ENCODE measurements around the gene MYH6. TPM values are rescaled to one million over a fixed set of nuclear protein-coding genes. Genes with fewer than 3 reads are reported as not detected.
A peak's percentile ranks its signal among the peaks of the same experiment; 100 is the strongest.

MYH6 gene
- polyA plus RNA-seq, 3 donors: not detected

DNA sequence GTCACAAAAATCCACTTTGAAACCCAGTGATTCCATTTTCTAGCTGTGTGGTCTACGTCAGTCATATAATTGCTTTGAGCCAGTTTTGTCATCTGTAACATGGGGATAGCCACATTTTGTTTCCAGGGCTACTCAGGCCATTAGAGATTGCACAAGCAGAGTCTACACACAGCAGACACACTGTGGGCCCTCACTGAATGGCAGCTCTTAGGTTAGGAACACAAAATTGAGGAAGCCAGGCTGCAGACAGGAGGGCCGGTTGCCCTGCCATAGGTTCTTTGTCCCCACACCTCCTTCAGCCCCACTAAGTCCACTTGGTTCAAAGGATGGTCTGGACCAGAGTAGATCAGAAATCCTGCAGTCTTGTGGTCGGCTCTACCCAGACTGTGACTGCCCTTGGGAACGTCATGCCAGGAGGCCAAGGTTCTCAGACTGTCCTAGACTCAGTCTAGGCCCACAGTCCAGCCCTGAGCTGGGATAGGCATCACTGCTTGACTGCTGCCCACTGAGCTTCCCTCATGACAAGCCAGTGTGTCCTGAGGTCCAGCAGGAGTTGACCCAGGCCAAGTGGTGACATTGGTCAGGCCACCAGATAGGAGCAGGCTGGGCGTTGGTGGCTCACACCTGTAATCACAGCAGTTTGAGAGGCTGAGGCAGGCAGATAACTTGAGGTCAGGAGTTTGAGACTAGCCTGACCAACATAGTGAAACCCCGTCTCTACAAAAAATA, 31.2 kb upstream of the MYH6 start:
- no peak overlapping the region for H3K4me3 Mint-ChIP-seq
- H3K4me1 Mint-ChIP-seq: peaks cover 6% of the 10 kb centered on the region
- Histone ChIP-seq H3K4me1 (ENCODE audit: control insufficient read depth in 1 of 2, insufficient read depth in 2 of 2, low read length in 2 of 2) (no peaks in the 10 kb centered on the region), H3K79me2 (ENCODE audit: insufficient read depth, low read length) (no peaks in the 10 kb centered on the region), H3K36me3 (replicated peaks in 1 of 2; ENCODE audit: control insufficient read depth in 1 of 2, insufficient read depth in 2 of 2, low read length in 2 of 2) (no peaks in the 10 kb centered on the region), H3K4me3 (replicated peaks in 1 of 3; ENCODE audit: low read depth in 2 of 3, low read length in 3 of 3) (no peak overlapping the region), H4K20me1 (ENCODE audit: insufficient read depth, low read length) (no peaks in the 10 kb centered on the region), H3K4me2 (replicated peaks; ENCODE audit: extremely low read depth, low read length, poor library complexity, severe bottlenecking) (no peak overlapping the region), H3K9me3 (replicated peaks in 1 of 2; ENCODE audit: control insufficient read depth in 1 of 2, insufficient read depth in 1 of 2, low read length in 2 of 2) (no peaks in the 10 kb centered on the region), H3K27ac (ENCODE audit: low read depth in 1 of 2, low read length in 2 of 2) (no peak overlapping the region), H2AFZ (ENCODE audit: insufficient read depth, low read depth, low read length, poor library complexity, severe bottlenecking) (no peak overlapping the region), H3K27me3 (ENCODE audit: control insufficient read depth in 2 of 2, insufficient read depth in 2 of 2, low read length in 2 of 2) (no peaks in the 10 kb centered on the region), H3K9ac (ENCODE audit: insufficient read depth, low read length, poor library complexity, severe bottlenecking) (no peak overlapping the region)
- 97% methylated on average over 6 of the region's 6 CpGs for WGBS (ENCODE audit: insufficient coverage)
- intact Hi-C loops (cut with micrococcal nuclease): no loop called here
- TF ChIP-seq, protein P1, sequence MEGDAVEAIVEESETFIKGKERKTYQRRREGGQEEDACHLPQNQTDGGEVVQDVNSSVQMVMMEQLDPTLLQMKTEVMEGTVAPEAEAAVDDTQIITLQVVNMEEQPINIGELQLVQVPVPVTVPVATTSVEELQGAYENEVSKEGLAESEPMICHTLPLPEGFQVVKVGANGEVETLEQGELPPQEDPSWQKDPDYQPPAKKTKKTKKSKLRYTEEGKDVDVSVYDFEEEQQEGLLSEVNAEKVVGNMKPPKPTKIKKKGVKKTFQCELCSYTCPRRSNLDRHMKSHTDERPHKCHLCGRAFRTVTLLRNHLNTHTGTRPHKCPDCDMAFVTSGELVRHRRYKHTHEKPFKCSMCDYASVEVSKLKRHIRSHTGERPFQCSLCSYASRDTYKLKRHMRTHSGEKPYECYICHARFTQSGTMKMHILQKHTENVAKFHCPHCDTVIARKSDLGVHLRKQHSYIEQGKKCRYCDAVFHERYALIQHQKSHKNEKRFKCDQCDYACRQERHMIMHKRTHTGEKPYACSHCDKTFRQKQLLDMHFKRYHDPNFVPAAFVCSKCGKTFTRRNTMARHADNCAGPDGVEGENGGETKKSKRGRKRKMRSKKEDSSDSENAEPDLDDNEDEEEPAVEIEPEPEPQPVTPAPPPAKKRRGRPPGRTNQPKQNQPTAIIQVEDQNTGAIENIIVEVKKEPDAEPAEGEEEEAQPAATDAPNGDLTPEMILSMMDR (IDR thresholded peaks at IDR 0.05): no peak
- H3K27ac Mint-ChIP-seq: peak overlapping the region in 1 of 7 donors; percentile 37
- peaks cover 0 to 1% (median 0%) of the 10 kb centered on the region in 7 donors for H3K9me3 Mint-ChIP-seq
- H3K27me3 Mint-ChIP-seq (ENCODE audit: low read depth in 3 of 3): peaks cover 3 to 7% (median 6%) of the 10 kb centered on the region in 3 donors
- no peak for DNase-seq
- H3K36me3 Mint-ChIP-seq: no peaks in the 10 kb centered on the region

DNA sequence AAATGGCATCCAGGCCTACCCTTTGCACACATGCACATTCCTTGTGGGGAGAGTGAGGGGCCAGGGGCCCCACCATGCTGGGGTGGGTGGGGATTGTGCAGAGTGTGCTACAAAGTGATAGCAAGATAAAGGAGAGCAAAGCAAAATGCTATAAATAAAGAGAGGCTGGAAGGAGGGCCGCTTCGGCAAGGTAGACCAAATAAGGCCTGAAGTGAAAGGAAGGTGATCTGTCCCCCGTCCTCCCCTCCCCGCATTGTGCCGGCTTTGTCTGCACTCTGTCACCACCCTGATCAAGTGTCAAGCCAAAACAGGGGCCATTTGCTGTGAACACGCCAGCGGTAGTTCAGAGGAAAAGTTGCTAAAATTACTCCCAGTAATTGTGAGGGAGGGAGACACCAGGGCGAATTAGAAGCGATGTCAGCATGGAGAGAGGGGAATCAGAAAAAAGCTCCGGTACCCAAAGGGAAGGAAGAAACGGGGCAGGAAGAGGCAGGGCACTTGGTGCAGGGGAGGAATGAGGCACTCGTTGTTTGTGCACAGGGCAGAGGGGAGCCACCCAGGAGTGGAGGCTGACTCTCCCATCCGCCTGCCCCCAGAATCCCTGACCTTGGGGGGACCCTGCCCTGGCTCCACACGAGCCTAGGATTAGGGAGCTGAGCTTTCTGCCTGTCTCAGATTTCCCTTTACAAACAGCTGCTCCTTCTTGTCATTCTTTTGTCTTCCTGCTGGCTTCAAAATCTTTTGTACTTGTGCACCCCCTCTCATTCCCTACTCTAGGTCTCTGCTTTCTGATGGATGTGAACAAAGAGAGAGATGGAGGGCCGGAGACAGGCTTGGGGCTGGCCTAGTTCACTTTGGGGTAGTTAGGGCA, 30.3 kb upstream of the MYH6 start:
- DNase-seq: no peak
- Histone ChIP-seq H3K36me3 (replicated peaks in 1 of 2; ENCODE audit: control insufficient read depth in 1 of 2, insufficient read depth in 2 of 2, low read length in 2 of 2) (no peaks in the 10 kb centered on the region), H4K20me1 (ENCODE audit: insufficient read depth, low read length) (no peaks in the 10 kb centered on the region), H2AFZ (ENCODE audit: insufficient read depth, low read depth, low read length, poor library complexity, severe bottlenecking) (no peak overlapping the region), H3K79me2 (ENCODE audit: insufficient read depth, low read length) (no peaks in the 10 kb centered on the region), H3K27me3 (ENCODE audit: control insufficient read depth in 2 of 2, insufficient read depth in 2 of 2, low read length in 2 of 2) (no peaks in the 10 kb centered on the region), H3K4me2 (replicated peaks; ENCODE audit: extremely low read depth, low read length, poor library complexity, severe bottlenecking) (no peak overlapping the region), H3K4me3 (replicated peaks in 1 of 3; ENCODE audit: low read depth in 2 of 3, low read length in 3 of 3) (no peak overlapping the region), H3K4me1 (ENCODE audit: control insufficient read depth in 1 of 2, insufficient read depth in 2 of 2, low read length in 2 of 2) (no peaks in the 10 kb centered on the region), H3K27ac (ENCODE audit: low read depth in 1 of 2, low read length in 2 of 2) (no peak overlapping the region), H3K9ac (ENCODE audit: insufficient read depth, low read length, poor library complexity, severe bottlenecking) (no peak overlapping the region), H3K9me3 (replicated peaks in 1 of 2; ENCODE audit: control insufficient read depth in 1 of 2, insufficient read depth in 1 of 2, low read length in 2 of 2) (no peaks in the 10 kb centered on the region)
- Mint-ChIP-seq H3K4me1 (peaks cover 6% of the 10 kb centered on the region), H3K27ac (no peak overlapping the region), H3K4me3 (no peak overlapping the region), H3K9me3 (peaks cover 0 to 1% (median 0%) of the 10 kb centered on the region in 7 donors), H3K27me3 (ENCODE audit: low read depth in 3 of 3) (peaks cover 3 to 7% (median 5%) of the 10 kb centered on the region in 3 donors), H3K36me3 (no peaks in the 10 kb centered on the region)
- WGBS (ENCODE audit: insufficient coverage): 48% methylated on average over 11 of the region's 15 CpGs
- intact Hi-C loops (cut with micrococcal nuclease): no loop called here
- TF ChIP-seq, protein P1 (IDR thresholded peaks at IDR 0.05): no peak
